ENCODE measurements around the gene HMGA1.
"Not testable (repeated sequence)": the region's sequence is repeated elsewhere in the genome, so short reads cannot be mapped to it uniquely, and the experiment has no call there.

The HMGA1 gene

GRCh38 chr6:34260576-34261267 is 24.0 kb downstream of the HMGA1 start:
- DNase-seq (ENCODE audit: low read depth): no peak

DNA sequence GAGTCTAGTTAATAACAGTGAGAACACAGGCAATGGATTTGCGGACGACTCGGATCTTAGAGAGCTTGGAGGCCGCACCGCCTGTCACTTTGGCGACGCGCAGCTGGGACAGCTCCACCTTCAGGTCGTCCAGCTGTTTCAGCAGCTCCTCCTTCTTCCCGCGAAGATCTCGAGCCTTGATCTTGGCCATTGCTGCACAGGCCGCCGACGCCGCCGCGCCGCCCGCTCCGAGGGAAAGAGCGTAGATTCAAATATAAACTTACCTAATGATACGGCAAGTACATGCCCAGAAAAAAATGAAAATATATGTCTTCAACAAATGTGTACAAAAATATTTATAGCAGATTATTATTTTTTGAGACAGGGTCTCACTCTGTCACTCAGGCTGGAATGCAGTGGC is 26.8 kb downstream of the HMGA1 start:
- not testable (repeated sequence) for DNase-seq (ENCODE audit: low read depth)

- no peak for DNase-seq (ENCODE audit: low read depth)
Measured at GRCh38 chr6:34267746-34268145, 31.1 kb downstream of the HMGA1 start.

DNA sequence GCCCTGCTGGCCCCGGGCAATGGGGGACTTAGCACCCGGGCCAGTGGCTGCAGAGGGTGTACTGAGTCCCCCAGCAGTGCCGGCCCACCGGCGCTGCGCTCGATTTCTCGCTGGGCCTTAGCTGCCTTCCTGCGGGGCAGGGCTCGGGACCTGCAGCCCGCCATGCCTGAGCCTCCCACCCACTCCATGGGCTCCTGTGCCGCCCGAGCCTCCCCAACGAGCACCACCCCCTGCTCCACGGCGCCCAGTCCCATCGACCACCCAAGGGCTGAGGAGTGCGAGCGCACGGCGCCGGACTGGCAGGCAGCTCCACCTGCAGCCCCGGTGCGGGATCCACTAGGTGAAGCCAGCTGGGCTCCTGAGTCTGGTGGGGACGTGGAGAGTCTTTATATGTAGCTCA is 32.5 kb downstream of the HMGA1 start:
- not testable (repeated sequence) for DNase-seq (ENCODE audit: low read depth)

DNA sequence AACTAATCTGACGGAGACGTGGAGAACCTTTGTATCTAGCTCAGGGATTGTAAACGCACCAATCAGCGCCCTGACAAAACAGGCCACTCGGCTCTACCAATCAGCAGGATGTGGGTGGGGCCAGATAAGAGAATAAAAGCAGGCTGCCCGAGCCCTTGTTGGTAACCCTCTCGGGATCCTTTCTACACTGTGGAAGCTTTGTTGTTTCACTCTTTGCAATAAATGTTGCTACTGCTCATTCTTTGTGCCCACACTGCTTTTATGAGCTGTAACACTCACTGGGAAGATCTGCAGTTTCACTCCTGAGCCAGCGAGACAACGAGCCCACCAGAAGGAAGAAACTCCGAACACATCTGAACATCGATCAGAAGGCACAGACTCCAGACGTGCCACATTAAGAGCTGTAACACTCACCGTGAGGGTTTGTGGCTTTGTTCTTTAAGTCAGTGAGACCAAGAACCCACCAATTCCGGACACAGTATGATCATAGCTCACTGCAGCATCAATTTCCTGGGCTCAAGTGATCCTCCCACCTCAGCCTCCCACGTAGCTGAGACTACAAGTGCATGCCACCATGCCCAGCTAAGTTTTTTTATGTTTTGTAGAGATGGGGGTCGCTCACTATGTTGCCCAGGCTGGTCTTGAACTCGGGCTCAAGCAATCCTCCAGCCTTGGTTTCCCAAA is 33.1 kb downstream of the HMGA1 start:
- not testable (repeated sequence) for DNase-seq (ENCODE audit: low read depth)

DNA sequence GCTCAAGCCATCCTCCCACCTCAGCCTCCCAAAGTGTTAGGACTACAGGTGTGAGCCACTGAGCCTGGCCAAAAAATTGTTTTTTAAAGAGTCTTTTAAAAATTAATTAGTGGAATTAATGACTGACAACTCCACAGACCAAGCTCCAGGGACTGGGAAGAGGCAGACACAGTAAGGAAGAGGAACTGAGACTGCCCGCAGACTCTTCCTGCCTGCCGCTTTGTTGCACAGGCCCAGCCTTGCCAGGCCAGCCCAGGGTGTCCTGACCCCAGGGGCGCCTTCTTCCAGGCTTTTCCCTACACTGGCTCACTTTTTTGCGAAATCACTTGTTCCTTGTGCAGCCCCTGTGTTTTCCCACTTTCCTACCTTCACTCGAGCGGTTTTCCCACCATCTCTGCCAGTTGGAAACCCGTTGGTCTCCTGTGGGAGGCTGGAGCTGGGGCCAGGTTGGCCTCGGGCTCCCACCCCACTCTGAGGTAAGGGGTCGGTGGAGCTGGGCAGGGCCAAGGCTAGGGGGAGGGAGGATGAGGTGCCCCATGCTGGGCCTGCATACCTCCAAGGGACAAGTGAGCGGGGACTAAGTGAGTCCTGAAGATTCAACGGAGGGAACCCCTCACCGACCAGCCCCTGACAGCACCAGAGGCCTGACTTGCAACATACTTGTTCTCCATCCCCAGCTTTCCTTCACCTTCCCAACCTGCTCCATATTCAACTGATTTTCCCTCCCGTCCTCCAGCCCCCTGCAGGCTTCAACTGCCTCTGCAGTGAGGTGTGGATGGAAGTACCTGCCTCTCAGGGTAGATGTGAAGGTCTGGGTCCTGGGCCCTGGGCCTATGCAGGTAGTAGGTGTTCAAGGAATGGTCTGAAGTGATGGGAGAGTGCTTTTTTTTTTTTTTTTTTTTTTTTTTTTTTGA is 35.6 kb downstream of the HMGA1 start:
- no peak for DNase-seq (ENCODE audit: low read depth)

DNA sequence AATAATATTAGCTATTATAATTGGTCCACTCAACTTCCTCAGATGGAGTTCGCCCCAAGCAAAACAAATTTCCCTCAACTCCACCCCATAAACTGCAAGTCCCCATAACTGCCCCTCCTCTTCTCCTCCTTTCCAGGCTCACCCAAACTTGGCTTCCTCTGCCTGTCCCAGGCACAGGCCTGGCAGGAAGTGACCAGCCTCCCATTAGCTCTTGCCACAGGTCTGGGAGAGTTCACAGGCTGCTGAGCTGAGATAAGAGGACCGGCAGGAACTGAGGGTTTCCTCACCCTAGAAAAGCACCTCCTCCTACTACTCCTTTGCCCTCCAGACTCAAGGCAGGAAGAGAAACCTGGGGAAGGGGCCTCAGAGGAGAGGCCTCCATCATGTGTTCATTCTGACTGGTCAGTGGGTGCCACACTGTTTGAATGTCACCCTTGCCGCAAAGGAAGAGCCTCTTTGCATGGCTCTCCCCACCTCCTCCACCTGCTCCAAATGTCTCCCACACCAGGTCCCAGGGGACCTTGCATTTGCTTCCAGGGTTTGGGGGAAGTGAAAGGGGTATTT is 36.7 kb downstream of the HMGA1 start:
- no peak for DNase-seq (ENCODE audit: low read depth)

- DNase-seq (ENCODE audit: low read depth): no peak
Measured at GRCh38 chr6:34274129-34274528, 37.5 kb downstream of the HMGA1 start.

- DNase-seq (ENCODE audit: low read depth): no peak
Measured at GRCh38 chr6:34275128-34275804, 38.6 kb downstream of the HMGA1 start.

GRCh38 chr6:34276191-34276590 is 39.5 kb downstream of the HMGA1 start:
- DNase-seq (ENCODE audit: low read depth): no peak

DNA sequence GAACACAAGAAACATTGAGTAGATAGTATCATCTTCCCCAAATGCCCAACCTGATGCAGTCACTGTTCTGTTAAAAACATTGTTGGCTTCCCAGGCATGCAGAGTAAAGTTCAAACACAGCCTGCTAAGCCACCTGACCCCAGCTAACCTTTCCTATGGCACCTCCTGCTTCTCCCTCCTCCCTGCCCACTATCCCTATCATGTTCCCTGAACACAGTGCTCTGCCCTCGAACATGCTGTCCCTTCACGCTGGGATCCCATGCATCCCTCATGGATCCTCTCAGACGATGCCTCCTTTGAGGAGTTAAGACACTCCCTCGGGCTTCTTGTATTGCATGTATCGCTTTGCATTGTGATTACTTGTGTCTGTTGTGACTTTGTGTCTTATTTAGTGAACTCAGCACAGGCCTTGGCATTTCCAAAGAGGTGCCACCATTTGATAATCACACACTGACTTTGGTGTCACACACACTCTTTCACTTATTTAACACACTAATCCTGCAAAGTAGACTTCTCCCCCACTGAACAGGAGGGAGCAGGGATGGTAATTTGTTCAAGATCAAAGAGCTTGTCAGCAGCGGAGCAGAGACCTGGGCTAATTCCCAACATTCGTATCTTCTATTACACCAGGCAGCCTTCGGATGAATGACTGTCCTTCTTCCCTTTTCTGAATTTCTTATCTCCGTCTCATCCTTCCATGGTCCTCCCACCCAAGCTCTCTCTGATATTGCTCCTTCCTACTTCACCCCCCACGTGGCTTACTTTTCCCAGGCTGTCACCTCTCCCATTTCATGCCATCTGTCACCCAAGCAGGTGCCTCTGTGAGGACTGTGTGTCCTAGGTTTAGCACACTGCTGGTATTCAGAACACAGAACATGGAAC is 40.4 kb downstream of the HMGA1 start:
- DNase-seq (ENCODE audit: low read depth): no peak

- no peak for DNase-seq (ENCODE audit: low read depth)
Measured at GRCh38 chr6:34277763-34278112, 41.1 kb downstream of the HMGA1 start.

- DNase-seq (ENCODE audit: low read depth): no peak
Measured at GRCh38 chr6:34278833-34279232, 42.2 kb downstream of the HMGA1 start.

- DNase-seq (ENCODE audit: low read depth): no peak
Measured at GRCh38 chr6:34280216-34280615, 43.5 kb downstream of the HMGA1 start.

GRCh38 chr6:34281702-34282334 is 45.1 kb downstream of the HMGA1 start:
- no peak for DNase-seq (ENCODE audit: low read depth)

- DNase-seq (ENCODE audit: low read depth): no peak
Measured at GRCh38 chr6:34284563-34285447, 48.1 kb downstream of the HMGA1 start.

- no peak for DNase-seq (ENCODE audit: low read depth)
Measured at GRCh38 chr6:34285448-34286164, 48.9 kb downstream of the HMGA1 start.

DNA sequence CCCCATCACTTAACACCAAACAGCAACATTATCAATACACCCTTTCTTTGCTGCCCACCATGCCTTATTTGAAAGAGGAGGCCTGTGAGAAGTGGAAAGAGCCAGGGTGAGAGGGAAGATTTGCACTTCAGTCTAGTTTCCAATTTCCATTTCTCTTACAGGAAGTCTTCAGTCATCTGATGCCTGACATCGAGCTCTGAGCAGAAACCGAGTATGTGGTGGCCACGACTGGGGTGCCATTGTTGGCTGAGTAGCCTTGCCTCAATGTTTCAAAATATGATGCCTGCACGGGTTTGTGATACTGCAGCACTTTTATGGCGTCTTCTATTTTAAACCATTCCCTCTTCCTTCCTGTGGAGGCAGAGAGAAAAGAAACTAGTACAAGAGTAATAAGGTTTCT is 51.9 kb downstream of the HMGA1 start:
- DNase-seq (ENCODE audit: low read depth): no peak

GRCh38 chr6:34289137-34289536 is 52.5 kb downstream of the HMGA1 start:
- DNase-seq (ENCODE audit: low read depth): no peak

Measured in activated T-helper 1 cell treated with Interleukin-2 at 50 U/mL for 16 hours (primary cell).